HK-2 (cell line): ENCODE measurements around the gene USP25.

Experiments
- DNase-seq: peaks from one replicate; pipeline ENCODE4 v3.0.0-alpha.2; 2018; ENCODE audit not compliant: unreplicated experiment

USP25 gene

DNA sequence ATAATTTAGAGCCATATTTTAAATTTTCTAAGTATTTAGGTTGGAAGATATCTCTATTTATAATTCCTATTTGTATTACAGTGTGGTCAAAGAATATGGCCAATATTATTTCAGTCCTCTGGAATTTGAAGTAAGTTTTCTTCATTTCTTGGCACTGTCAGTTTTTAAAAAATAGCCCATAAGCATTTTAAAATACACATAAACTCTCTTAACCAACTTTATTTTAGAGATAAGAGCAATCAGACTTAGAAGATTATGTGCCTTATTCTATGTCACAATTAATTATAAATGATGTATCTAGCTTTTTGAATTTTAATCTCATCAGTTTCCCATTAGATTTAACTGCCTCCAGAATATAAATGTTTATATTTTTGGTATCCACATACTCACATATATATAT lies 130.8 kb downstream of the USP25 start:
- DNase-seq = no peak

- no peak for DNase-seq
Observed at GRCh38 chr21:15868940-15869339, 139.2 kb downstream of the USP25 start.

GRCh38 chr21:15870819-15871218 lies 141.0 kb downstream of the USP25 start:
- no peak for DNase-seq

DNA sequence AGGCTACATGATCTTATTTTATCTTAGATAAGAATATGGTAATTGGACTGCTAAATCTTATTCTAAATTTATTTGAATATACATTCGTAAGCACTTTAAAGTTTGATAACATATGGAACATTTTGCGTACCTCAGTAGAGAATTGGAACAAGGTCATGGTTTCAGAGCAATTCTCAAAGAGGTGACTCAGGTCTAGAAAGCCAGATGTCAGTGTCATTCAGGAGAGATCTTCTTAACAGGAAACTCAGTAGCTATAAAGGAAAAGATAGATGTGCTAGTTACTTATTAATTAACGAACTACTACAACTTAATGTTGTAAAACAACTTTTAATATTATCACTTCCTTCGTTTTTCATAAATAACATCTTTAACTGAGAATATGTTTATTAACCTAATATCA lies 142.5 kb downstream of the USP25 start:
- DNase-seq = no peak

DNA sequence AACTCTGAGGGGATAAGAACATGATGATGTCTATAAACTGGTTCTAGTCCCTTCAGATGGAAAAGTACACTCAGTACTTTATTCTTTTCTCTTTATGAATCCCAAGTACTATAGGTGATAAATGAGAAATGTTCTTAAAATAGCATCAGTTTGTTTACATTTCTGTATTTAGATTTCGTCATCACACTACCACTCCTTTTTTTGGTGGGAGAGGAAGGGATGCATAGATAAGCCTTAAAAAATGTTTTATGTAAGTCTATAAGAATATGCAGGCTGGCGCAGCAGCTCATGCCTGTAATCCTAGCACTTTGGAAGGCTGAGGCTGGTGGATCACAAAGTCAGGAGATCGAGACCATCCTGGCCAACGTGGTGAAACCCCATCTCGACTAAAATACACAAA lies 144.8 kb downstream of the USP25 start:
- DNase-seq = no peak

DNA sequence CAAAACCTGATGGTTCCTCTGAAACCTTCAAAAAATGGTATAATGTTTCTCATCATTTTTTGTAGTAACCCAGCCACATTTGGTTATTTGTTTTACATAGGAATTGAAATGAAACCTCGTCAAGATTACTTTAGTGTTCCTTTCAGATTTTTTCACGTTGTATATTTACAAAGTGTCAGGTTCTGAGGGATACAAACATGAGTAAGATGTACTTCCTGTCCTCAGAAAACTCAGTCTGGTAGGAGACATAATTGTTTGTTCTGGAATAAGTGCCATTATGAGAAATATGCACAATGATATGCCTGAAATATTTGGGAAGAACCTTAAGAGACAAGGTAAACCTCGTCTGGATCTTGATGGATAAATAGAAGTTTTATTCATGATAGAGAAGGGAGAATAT lies 145.5 kb downstream of the USP25 start:
- no peak for DNase-seq

DNA sequence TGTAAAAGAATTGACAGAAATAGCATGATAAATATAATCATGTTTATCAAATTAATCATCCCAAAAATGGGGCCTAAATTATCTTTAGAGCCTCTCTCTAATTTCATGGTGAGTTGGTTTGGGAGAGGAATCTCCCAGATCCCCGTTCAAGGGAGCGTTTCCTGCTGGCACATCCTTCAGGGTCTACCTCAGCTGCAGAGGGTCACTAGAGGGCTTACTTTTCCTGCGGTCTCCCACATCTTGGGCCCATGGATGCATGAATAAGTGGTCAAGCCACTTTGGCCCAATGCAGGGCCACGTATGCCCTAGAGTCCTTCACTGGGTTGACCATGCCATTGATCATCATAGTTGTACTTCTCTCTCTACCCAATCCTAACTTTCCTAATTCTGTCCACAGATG lies 164.1 kb downstream of the USP25 start:
- no peak for DNase-seq

GRCh38 chr21:15894596-15894995 lies 164.8 kb downstream of the USP25 start:
- no peak for DNase-seq

GRCh38 chr21:15895142-15896106 lies 165.6 kb downstream of the USP25 start:
- DNase-seq = no peak

DNA sequence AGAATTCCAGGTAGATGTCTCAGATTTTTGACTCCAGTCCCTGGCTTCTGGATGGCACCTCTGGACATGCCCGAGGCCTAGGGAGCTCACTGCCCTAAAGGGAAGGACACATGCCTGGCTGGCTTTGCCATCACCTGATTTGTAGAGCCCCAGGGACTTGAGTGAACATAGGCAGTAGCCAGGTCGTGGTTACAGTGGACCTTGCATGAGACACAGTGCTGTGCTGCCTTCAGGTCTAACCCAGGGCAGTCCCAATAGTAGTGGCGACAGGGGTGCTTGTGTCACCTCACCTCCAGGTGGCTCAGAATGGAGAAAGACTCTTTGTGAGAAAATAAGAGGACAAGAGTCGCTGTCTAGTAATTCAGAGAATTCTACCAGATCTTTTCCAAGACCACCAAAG lies 166.7 kb downstream of the USP25 start:
- no peak for DNase-seq

DNA sequence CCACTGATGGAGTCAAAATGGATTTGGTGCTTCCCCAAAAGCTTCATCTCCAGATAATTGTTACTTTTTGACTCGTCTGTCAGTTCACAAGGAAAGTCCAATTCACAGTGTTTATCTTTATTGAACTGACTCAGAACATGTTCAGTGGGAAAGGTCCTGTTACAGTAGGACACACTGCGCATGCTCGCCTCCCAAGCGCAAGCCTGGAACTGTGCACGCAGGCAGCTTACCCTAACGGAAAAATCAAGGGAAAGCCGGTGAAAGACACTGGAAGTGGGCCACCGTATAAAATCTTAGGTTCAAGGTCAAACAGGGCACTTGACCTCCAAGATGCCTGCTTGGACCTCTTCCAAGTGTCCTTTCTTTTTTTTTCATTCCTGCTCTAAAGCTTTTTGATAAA lies 174.6 kb downstream of the USP25 start:
- DNase-seq = no peak

GRCh38 chr21:15908187-15908586 lies 178.4 kb downstream of the USP25 start:
- DNase-seq = no peak

GRCh38 chr21:15928196-15928595 lies 198.4 kb downstream of the USP25 start:
- DNase-seq = no peak

- no peak for DNase-seq
Observed at GRCh38 chr21:15928686-15929425, 199.1 kb downstream of the USP25 start.

GRCh38 chr21:15929536-15929935 lies 199.8 kb downstream of the USP25 start:
- no peak for DNase-seq
